KG1 (cell line): ENCODE results near the gene DNAH14.
"Not testable (repeated sequence)": the region's sequence is repeated elsewhere in the genome, so short reads cannot be mapped to it uniquely, and the experiment has no call there.

Experiments used
- DNase-seq: peaks from one replicate; lab custom pipeline; 2025; lab: John Stamatoyannopoulos, UW

DNAH14 gene

GRCh38 chr1:225348400-225348799 lies 418.9 kb downstream of the DNAH14 start:
- no peak for DNase-seq

GRCh38 chr1:225349826-225350225 lies 420.4 kb downstream of the DNAH14 start:
- no peak for DNase-seq

- DNase-seq = no peak
Measured at GRCh38 chr1:225350872-225351271, 421.4 kb downstream of the DNAH14 start.

GRCh38 chr1:225354906-225355305 lies 425.4 kb downstream of the DNAH14 start:
- no peak for DNase-seq

- no peak for DNase-seq
Measured at GRCh38 chr1:225355863-225356262, 426.4 kb downstream of the DNAH14 start.

- DNase-seq = no peak
Measured at GRCh38 chr1:225360119-225360518, 430.6 kb downstream of the DNAH14 start.

GRCh38 chr1:225361176-225361575 lies 431.7 kb downstream of the DNAH14 start:
- DNase-seq = no peak

GRCh38 chr1:225362805-225363204 lies 433.3 kb downstream of the DNAH14 start:
- DNase-seq = no peak

GRCh38 chr1:225364439-225364838 lies 435.0 kb downstream of the DNAH14 start:
- DNase-seq = no peak

- no peak for DNase-seq
Measured at GRCh38 chr1:225366018-225366417, 436.5 kb downstream of the DNAH14 start.

GRCh38 chr1:225366552-225366951 lies 437.1 kb downstream of the DNAH14 start:
- no peak for DNase-seq

GRCh38 chr1:225368036-225368552 lies 438.6 kb downstream of the DNAH14 start:
- DNase-seq = no peak

GRCh38 chr1:225371366-225372010 lies 442.0 kb downstream of the DNAH14 start:
- DNase-seq = no peak

- DNase-seq = no peak
Measured at GRCh38 chr1:225373155-225373554, 443.7 kb downstream of the DNAH14 start.

GRCh38 chr1:225374996-225375395 lies 445.5 kb downstream of the DNAH14 start:
- DNase-seq = no peak

GRCh38 chr1:225378880-225379279 lies 449.4 kb downstream of the DNAH14 start:
- no peak for DNase-seq

- no peak for DNase-seq
Measured at GRCh38 chr1:225380691-225381090, 451.2 kb downstream of the DNAH14 start.

- not testable (repeated sequence) for DNase-seq
Measured at GRCh38 chr1:225386860-225387259, 457.4 kb downstream of the DNAH14 start.

GRCh38 chr1:225388372-225388771 lies 458.9 kb downstream of the DNAH14 start:
- DNase-seq = no peak

GRCh38 chr1:225389843-225390242 lies 460.4 kb downstream of the DNAH14 start:
- no peak for DNase-seq

GRCh38 chr1:225396357-225396756 lies 466.9 kb downstream of the DNAH14 start:
- no peak for DNase-seq

- DNase-seq = no peak
Measured at GRCh38 chr1:225400968-225401367, 471.5 kb downstream of the DNAH14 start.

- DNase-seq = no peak
Measured at GRCh38 chr1:225406976-225407725, 477.7 kb downstream of the DNAH14 start.
